ENCODE measurements around the gene PLPP4.

The PLPP4 gene

GRCh38 chr10:120573355-120573754 lies 116.3 kb downstream of the PLPP4 start:
- Histone ChIP-seq H3K27ac (ENCODE audit: extremely low read depth, low read depth, low read length) (no peak overlapping the region), H3K4me1 (ENCODE audit: control insufficient read depth, insufficient read depth, low read length) (no peaks in the 10 kb centered on the region), H3K36me3 (ENCODE audit: control insufficient read depth in 2 of 2, insufficient read depth in 1 of 2, low read length in 2 of 2) (no peaks in the 10 kb centered on the region), H3K9me3 (ENCODE audit: control insufficient read depth, insufficient read depth, low read depth, low read length) (no peaks in the 10 kb centered on the region), H3K4me3 (ENCODE audit: low read depth, low read length) (no peak overlapping the region)
- ChIA-PET CTCF (no interaction called here), POLR2A (interaction anchor here (0.6 kb wide), 1 partner anchor 231 kb away, joined by 3 read pairs; no protein-coding TSS in a partner anchor)
- TF ChIP-seq, protein P1, sequence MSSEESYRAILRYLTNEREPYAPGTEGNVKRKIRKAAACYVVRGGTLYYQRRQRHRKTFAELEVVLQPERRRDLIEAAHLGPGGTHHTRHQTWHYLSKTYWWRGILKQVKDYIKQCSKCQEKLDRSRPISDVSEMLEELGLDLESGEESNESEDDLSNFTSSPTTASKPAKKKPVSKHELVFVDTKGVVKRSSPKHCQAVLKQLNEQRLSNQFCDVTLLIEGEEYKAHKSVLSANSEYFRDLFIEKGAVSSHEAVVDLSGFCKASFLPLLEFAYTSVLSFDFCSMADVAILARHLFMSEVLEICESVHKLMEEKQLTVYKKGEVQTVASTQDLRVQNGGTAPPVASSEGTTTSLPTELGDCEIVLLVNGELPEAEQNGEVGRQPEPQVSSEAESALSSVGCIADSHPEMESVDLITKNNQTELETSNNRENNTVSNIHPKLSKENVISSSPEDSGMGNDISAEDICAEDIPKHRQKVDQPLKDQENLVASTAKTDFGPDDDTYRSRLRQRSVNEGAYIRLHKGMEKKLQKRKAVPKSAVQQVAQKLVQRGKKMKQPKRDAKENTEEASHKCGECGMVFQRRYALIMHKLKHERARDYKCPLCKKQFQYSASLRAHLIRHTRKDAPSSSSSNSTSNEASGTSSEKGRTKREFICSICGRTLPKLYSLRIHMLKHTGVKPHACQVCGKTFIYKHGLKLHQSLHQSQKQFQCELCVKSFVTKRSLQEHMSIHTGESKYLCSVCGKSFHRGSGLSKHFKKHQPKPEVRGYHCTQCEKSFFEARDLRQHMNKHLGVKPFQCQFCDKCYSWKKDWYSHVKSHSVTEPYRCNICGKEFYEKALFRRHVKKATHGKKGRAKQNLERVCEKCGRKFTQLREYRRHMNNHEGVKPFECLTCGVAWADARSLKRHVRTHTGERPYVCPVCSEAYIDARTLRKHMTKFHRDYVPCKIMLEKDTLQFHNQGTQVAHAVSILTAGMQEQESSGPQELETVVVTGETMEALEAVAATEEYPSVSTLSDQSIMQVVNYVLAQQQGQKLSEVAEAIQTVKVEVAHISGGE (tag by site-specific recombination; conservative IDR thresholded peaks at IDR 0.05; ENCODE audit: low read depth): no peak
- no peak for TF ChIP-seq ZNF148 (tag by site-specific recombination; IDR thresholded peaks at IDR 0.05; ENCODE audit: borderline replicate concordance)
- TF ChIP-seq ZNF175 (tag by site-specific recombination; IDR thresholded peaks at IDR 0.05): no peak
- TF ChIP-seq ZNF248 (tag by site-specific recombination; IDR thresholded peaks at IDR 0.05): no peak
- TF ChIP-seq ZNF529 (tag by site-specific recombination; IDR thresholded peaks at IDR 0.05; ENCODE audit: insufficient replicate concordance): no peak
- TF ChIP-seq, protein P2, sequence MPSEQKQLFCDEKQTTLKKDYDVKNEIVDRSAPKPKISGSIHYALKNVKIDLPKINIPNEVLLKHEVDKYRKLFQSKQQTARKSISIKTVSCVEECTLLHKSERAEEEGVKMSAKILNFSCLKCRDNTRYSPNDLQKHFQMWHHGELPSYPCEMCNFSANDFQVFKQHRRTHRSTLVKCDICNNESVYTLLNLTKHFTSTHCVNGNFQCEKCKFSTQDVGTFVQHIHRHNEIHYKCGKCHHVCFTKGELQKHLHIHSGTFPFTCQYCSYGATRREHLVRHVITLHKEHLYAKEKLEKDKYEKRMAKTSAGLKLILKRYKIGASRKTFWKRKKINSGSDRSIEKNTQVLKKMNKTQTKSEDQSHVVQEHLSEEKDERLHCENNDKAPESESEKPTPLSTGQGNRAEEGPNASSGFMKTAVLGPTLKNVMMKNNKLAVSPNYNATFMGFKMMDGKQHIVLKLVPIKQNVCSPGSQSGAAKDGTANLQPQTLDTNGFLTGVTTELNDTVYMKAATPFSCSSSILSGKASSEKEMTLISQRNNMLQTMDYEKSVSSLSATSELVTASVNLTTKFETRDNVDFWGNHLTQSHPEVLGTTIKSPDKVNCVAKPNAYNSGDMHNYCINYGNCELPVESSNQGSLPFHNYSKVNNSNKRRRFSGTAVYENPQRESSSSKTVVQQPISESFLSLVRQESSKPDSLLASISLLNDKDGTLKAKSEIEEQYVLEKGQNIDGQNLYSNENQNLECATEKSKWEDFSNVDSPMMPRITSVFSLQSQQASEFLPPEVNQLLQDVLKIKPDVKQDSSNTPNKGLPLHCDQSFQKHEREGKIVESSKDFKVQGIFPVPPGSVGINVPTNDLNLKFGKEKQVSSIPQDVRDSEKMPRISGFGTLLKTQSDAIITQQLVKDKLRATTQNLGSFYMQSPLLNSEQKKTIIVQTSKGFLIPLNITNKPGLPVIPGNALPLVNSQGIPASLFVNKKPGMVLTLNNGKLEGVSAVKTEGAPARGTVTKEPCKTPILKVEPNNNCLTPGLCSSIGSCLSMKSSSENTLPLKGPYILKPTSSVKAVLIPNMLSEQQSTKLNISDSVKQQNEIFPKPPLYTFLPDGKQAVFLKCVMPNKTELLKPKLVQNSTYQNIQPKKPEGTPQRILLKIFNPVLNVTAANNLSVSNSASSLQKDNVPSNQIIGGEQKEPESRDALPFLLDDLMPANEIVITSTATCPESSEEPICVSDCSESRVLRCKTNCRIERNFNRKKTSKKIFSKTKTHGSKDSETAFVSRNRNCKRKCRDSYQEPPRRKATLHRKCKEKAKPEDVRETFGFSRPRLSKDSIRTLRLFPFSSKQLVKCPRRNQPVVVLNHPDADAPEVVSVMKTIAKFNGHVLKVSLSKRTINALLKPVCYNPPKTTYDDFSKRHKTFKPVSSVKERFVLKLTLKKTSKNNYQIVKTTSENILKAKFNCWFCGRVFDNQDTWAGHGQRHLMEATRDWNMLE (tag by site-specific recombination; conservative IDR thresholded peaks at IDR 0.05; ENCODE audit: low read depth): no peak
- no peak for TF ChIP-seq OVOL3 (tag by site-specific recombination; IDR thresholded peaks at IDR 0.05)
- TF ChIP-seq, protein P3, sequence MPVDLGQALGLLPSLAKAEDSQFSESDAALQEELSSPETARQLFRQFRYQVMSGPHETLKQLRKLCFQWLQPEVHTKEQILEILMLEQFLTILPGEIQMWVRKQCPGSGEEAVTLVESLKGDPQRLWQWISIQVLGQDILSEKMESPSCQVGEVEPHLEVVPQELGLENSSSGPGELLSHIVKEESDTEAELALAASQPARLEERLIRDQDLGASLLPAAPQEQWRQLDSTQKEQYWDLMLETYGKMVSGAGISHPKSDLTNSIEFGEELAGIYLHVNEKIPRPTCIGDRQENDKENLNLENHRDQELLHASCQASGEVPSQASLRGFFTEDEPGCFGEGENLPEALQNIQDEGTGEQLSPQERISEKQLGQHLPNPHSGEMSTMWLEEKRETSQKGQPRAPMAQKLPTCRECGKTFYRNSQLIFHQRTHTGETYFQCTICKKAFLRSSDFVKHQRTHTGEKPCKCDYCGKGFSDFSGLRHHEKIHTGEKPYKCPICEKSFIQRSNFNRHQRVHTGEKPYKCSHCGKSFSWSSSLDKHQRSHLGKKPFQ (tag by site-specific recombination; IDR thresholded peaks at IDR 0.05): no peak
- TF ChIP-seq ZNF747 (tag by site-specific recombination; IDR thresholded peaks at IDR 0.05): no peak
- TF ChIP-seq ZNF596 (tag by site-specific recombination; IDR thresholded peaks at IDR 0.05): no peak
- no peak for TF ChIP-seq ZNF629 (tag by site-specific recombination; IDR thresholded peaks at IDR 0.05)

DNA sequence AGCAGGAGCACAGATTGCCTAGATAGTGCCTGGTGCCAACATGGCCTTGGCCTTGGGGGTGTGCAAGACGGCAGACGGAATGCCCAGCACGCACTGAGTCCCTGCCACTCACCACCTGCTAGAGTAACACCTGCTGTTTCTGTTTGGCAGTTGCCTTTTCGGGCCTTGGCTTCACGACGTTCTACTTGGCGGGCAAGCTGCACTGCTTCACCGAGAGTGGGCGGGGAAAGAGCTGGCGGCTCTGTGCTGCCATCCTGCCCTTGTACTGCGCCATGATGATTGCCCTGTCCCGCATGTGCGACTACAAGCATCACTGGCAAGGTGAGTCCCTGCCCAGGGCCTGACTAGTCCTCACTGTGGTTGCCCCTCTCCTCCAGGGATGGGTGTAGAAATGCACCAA lies 118.0 kb downstream of the PLPP4 start:
- ChIA-PET CTCF (no interaction called here), POLR2A (no interaction called here)
- TF ChIP-seq ZFHX2 (tag by site-specific recombination; conservative IDR thresholded peaks at IDR 0.05) (no peak), ZNF548 (tag by site-specific recombination; IDR thresholded peaks at IDR 0.05) (no peak), SP3 (tag by site-specific recombination; IDR thresholded peaks at IDR 0.05) (no peak), MYNN (tag by site-specific recombination; IDR thresholded peaks at IDR 0.05; ENCODE audit: borderline replicate concordance) (no peak), ZNF549 (tag by site-specific recombination; IDR thresholded peaks at IDR 0.05) (no peak), ZNF221 (tag by site-specific recombination; IDR thresholded peaks at IDR 0.05; ENCODE audit: borderline replicate concordance) (no peak), ZNF184 (tag by site-specific recombination; IDR thresholded peaks at IDR 0.05) (no peak), ZNF169 (tag by site-specific recombination; IDR thresholded peaks at IDR 0.05) (no peak), ZNF707 (tag by site-specific recombination; IDR thresholded peaks at IDR 0.05) (no peak), ZNF37A (tag by site-specific recombination; IDR thresholded peaks at IDR 0.05) (no peak), ZNF610 (tag by site-specific recombination; IDR thresholded peaks at IDR 0.05; ENCODE audit: borderline replicate concordance) (no peak)
- TF ChIP-seq, protein P4, sequence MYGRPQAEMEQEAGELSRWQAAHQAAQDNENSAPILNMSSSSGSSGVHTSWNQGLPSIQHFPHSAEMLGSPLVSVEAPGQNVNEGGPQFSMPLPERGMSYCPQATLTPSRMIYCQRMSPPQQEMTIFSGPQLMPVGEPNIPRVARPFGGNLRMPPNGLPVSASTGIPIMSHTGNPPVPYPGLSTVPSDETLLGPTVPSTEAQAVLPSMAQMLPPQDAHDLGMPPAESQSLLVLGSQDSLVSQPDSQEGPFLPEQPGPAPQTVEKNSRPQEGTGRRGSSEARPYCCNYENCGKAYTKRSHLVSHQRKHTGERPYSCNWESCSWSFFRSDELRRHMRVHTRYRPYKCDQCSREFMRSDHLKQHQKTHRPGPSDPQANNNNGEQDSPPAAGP (tag by site-specific recombination; IDR thresholded peaks at IDR 0.05): no peak

More for the DNA sequence above, 118.0 kb downstream of the PLPP4 start:
- Histone ChIP-seq H3K9me3 (ENCODE audit: control insufficient read depth, insufficient read depth, low read depth, low read length) (no peaks in the 10 kb centered on the region), H3K27ac (ENCODE audit: extremely low read depth, low read depth, low read length) (no peak overlapping the region), H3K36me3 (ENCODE audit: control insufficient read depth in 2 of 2, insufficient read depth in 1 of 2, low read length in 2 of 2) (no peaks in the 10 kb centered on the region), H3K4me1 (ENCODE audit: control insufficient read depth, insufficient read depth, low read length) (no peaks in the 10 kb centered on the region), H3K4me3 (ENCODE audit: low read depth, low read length) (no peak overlapping the region)

Data from HEK293 (cell line).